Lung (tissue), 12 donors: ENCODE measurements around the gene SOD2. TPM values are rescaled to one million over a fixed set of nuclear protein-coding genes. Genes with fewer than 3 reads are reported as not detected.
A peak's percentile ranks its signal among the peaks of the same experiment; 100 is the strongest.
"Not testable (repeated sequence)": the region's sequence is repeated elsewhere in the genome, so short reads cannot be mapped to it uniquely, and the experiment has no call there.

Experiments
- ATAC-seq: fragments of 200-7000 bp; cut with Tn5 transposase; one replicate; pipeline ENCODE4 v1.9.1; 2020; ENCODE audit warnings: moderate number of reproducible peaks; ENCODE audit not compliant: insufficient read depth, low FRiP score
- DNase-seq, 3 donors: peaks; one replicate each; pipeline ENCODE4 v3.0.0-alpha.2; 2013 to 2017
- H3K27ac ChIP-seq, 2 donors: one replicate each; pipeline ENCODE4 v1.5.1; 2013; ENCODE audit warnings: mild to moderate bottlenecking in 2 of 2, moderate library complexity in 2 of 2, control low read depth in 1 of 2, inconsistent platforms in 1 of 2, low read depth in 1 of 2, low read length in 1 of 2
- H3K27me3 ChIP-seq, 3 donors: one replicate each; pipeline ENCODE4 v1.5.1; 2013; ENCODE audit warnings: low read length in 2 of 3; ENCODE audit not compliant: control insufficient read depth in 3 of 3, insufficient read depth in 3 of 3
- H3K36me3 ChIP-seq, 4 donors: one replicate each; pipeline ENCODE4 v1.5.1; 2013; ENCODE audit warnings: low read length in 4 of 4, mild to moderate bottlenecking in 1 of 4, moderate library complexity in 1 of 4; ENCODE audit not compliant: control insufficient read depth in 4 of 4, insufficient read depth in 4 of 4
- H3K4me1 ChIP-seq, 5 donors: one replicate each; pipeline ENCODE4 v1.5.1; 2013; ENCODE audit warnings: low read length in 5 of 5, mild to moderate bottlenecking in 2 of 5, moderate library complexity in 1 of 5; ENCODE audit not compliant: control insufficient read depth in 5 of 5, insufficient read depth in 5 of 5
- H3K4me3 ChIP-seq: one replicate; pipeline ENCODE4 v1.5.1; 2013; ENCODE audit warnings: mild to moderate bottlenecking, control low read depth, moderate library complexity
- H3K9ac ChIP-seq, 2 donors: one replicate each; pipeline ENCODE4 v1.5.1; 2013; ENCODE audit warnings: low read length in 2 of 2, control low read depth in 1 of 2; ENCODE audit not compliant: insufficient read depth in 1 of 2
- H3K9me3 ChIP-seq, 4 donors: one replicate each; pipeline ENCODE4 v1.5.1; 2013; ENCODE audit warnings: low read length in 3 of 4, mild to moderate bottlenecking in 1 of 4, moderate library complexity in 1 of 4; ENCODE audit not compliant: control insufficient read depth in 4 of 4, insufficient read depth in 3 of 4
- CTCF ChIP-seq: IDR thresholded peaks from 2 replicates; pipeline ENCODE4 v1.5.1; 2012; ENCODE audit warnings: mild to moderate bottlenecking; ENCODE audit errors: control extremely low read depth, extremely low read depth
- WGBS, 2 donors: extraction: QIAGEN DNeasy Blood & Tissue Kit; methylation state at CpG; one replicate each; pipeline ENCODE4 v1.1.7; 2013; 5-methylcytosine and 5-hydroxymethylcytosine counted together
- polyA plus RNA-seq, 2 donors: library from polyadenylated mRNA; stranded (reverse); fragments of 200-250 nt; gene quantifications; one replicate each; pipeline ENCODE4 v1.2.1, GENCODE V29; 2013
- total RNA-seq, 2 donors: library from RNA; depleted of rRNA in 1 of 2; stranded (reverse); fragments of >200 nt in 1 of 2; gene quantifications; one replicate each; pipeline ENCODE4 v1.2.1, GENCODE V29; 2014 to 2021
- donor health status: control.
- donor health status: control.
- donor health status: Bipolar disorder and iron deficiency.
- donor health status: healthy.
- donor health status: DM: yes; HTN: yes; CAD: no.

The SOD2 gene
- total and polyA plus RNA-seq, 4 donors: 219 to 3,918 (median 802) TPM

- Histone ChIP-seq H3K9ac (peak overlapping the region in 1 of 2 donors; percentile 75), H3K27ac (peak overlapping the region in 1 of 2 donors; percentile 99), H3K9me3 (no peaks in the 10 kb centered on the region), H3K4me1 (peaks cover 4 to 24% (median 10%) of the 10 kb centered on the region in 5 donors), H3K36me3 (peaks cover 4 to 12% (median 7%) of the 10 kb centered on the region in 4 donors), H3K4me3 (peak overlapping the region; percentile 93), H3K27me3 (no peaks in the 10 kb centered on the region)
- peak in 2 of 3 donors; percentile 89 to 92 for DNase-seq
- ATAC-seq: no peak
- 9 to 16% methylated on average over 11 of the region's 11 CpGs for WGBS, 2 donors
- peak; percentile 63 for TF ChIP-seq CTCF
Observed at GRCh38 chr6:159691133-159691962, 1.7 kb downstream of the SOD2 start.

- not testable (repeated sequence) for H3K4me3 ChIP-seq, H3K9me3 ChIP-seq, H3K27me3 ChIP-seq, DNase-seq, ATAC-seq, H3K9ac ChIP-seq
- H3K36me3 ChIP-seq: peaks cover 4 to 15% (median 12%) of the 10 kb centered on the region in 4 donors
- 93 to 94% methylated on average over 13 of the region's 13 CpGs for WGBS, 2 donors
- peaks cover 4 to 24% (median 9%) of the 10 kb centered on the region in 5 donors for H3K4me1 ChIP-seq
- H3K27ac ChIP-seq: peak overlapping the region in 1 of 2 donors; percentile 44
Observed at GRCh38 chr6:159690135-159690534, 2.9 kb downstream of the SOD2 start.

- Histone ChIP-seq H3K4me1 (peaks cover 4 to 20% (median 5%) of the 10 kb centered on the region in 5 donors), H3K9ac (no peak overlapping the region), H3K36me3 (peaks cover 10 to 18% (median 13%) of the 10 kb centered on the region in 4 donors), H3K27ac (peak overlapping the region in 1 of 2 donors; percentile 42), H3K27me3 (no peaks in the 10 kb centered on the region), H3K9me3 (no peaks in the 10 kb centered on the region), H3K4me3 (peak overlapping the region; percentile 11)
- no peak for TF ChIP-seq CTCF
- WGBS, 2 donors: 72% methylated on average over 6 of the region's 6 CpGs
- DNase-seq (no peak), ATAC-seq (no peak)
Observed at GRCh38 chr6:159689001-159689400, 4.0 kb downstream of the SOD2 start.

GRCh38 chr6:159688266-159688905 lies 4.7 kb downstream of the SOD2 start:
- H3K4me1 ChIP-seq: peaks cover 2 to 16% (median 5%) of the 10 kb centered on the region in 5 donors
- H3K4me3 ChIP-seq: no peak overlapping the region
- DNase-seq (no peak), ATAC-seq (no peak)
- H3K27me3 ChIP-seq: no peaks in the 10 kb centered on the region
- H3K9ac ChIP-seq: no peak overlapping the region
- WGBS, 2 donors: 77 to 86% methylated on average over 5 of the region's 5 CpGs
- TF ChIP-seq CTCF: no peak
- H3K36me3 ChIP-seq: peaks cover 16 to 22% (median 19%) of the 10 kb centered on the region in 4 donors
- H3K9me3 ChIP-seq: no peaks in the 10 kb centered on the region
- no peak overlapping the region for H3K27ac ChIP-seq
